H9 (cell line): Measurements from ENCODE around the gene RBM5. TPM values are rescaled to one million over a fixed set of nuclear protein-coding genes. Genes with fewer than 3 reads are reported as not detected.

Experiments
- DNase-seq: peaks from one replicate; pipeline ENCODE4 v3.0.0-alpha.2; 2017
- H2AFZ ChIP-seq: one replicate; pipeline ENCODE4 v1.6.1; 2013; ENCODE audit warnings: mild to moderate bottlenecking, low read length, control low read depth, moderate library complexity
- H2AK5ac ChIP-seq: 2 replicates; pipeline ENCODE4 v1.6.1; 2013; ENCODE audit warnings: low read length, control low read depth, mixed read lengths; ENCODE audit not compliant: insufficient read length
- H2BK120ac ChIP-seq: one replicate; pipeline ENCODE4 v1.6.1; 2013; ENCODE audit warnings: low read depth, mild to moderate bottlenecking, low read length, control low read depth, inconsistent platforms; ENCODE audit not compliant: poor library complexity, severe bottlenecking
- H2BK12ac ChIP-seq: 2 replicates; pipeline ENCODE4 v1.6.1; 2013; ENCODE audit warnings: low read length, control low read depth, mixed read lengths, low read depth; ENCODE audit not compliant: insufficient read length
- H2BK15ac ChIP-seq: 2 replicates; pipeline ENCODE4 v1.6.1; 2013; ENCODE audit warnings: low read depth, low read length, control low read depth
- H2BK20ac ChIP-seq: one replicate; pipeline ENCODE4 v1.6.1; 2013; ENCODE audit warnings: low read depth, mild to moderate bottlenecking, low read length, control low read depth, inconsistent platforms; ENCODE audit not compliant: poor library complexity, severe bottlenecking
- H2BK5ac ChIP-seq: 2 replicates; pipeline ENCODE4 v1.6.1; 2013; ENCODE audit warnings: low read length, control low read depth, mixed read lengths; ENCODE audit not compliant: insufficient read length
- H3K14ac ChIP-seq: 2 replicates; pipeline ENCODE4 v1.6.1; 2013; ENCODE audit warnings: low read length, control low read depth; ENCODE audit not compliant: insufficient read depth
- H3K18ac ChIP-seq: 2 replicates; pipeline ENCODE4 v1.6.1; 2013; ENCODE audit warnings: low read depth, mild to moderate bottlenecking, mixed read lengths, low read length, control low read depth; ENCODE audit not compliant: insufficient read length
- H3K23ac ChIP-seq: 2 replicates; pipeline ENCODE4 v1.6.1; 2013; ENCODE audit warnings: low read length, control low read depth, mixed read lengths, low read depth; ENCODE audit not compliant: insufficient read length
- H3K23me2 ChIP-seq: 2 replicates; pipeline ENCODE4 v1.6.1; 2013; ENCODE audit warnings: low read depth, mild to moderate bottlenecking, mixed read lengths, low read length, control low read depth; ENCODE audit not compliant: insufficient read length, poor library complexity, severe bottlenecking
- H3K27ac ChIP-seq: 2 replicates; pipeline ENCODE4 v1.5.1; 2013; ENCODE audit warnings: low read length, control low read depth, mixed read lengths, low read depth; ENCODE audit not compliant: insufficient read length
- H3K27me3 ChIP-seq: 2 replicates; pipeline ENCODE4 v1.6.1; 2013; ENCODE audit warnings: low read length, control low read depth, inconsistent platforms; ENCODE audit not compliant: insufficient read depth
- H3K4ac ChIP-seq: 2 replicates; pipeline ENCODE4 v1.6.1; 2013; ENCODE audit warnings: low read depth, mild to moderate bottlenecking, control low read depth, inconsistent platforms, low read length, moderate library complexity
- H3K4me1 ChIP-seq: 2 replicates; pipeline ENCODE4 v1.6.1; 2013; ENCODE audit warnings: low read length, control low read depth, inconsistent platforms; ENCODE audit not compliant: insufficient read depth
- H3K4me2 ChIP-seq: 2 replicates; pipeline ENCODE4 v1.6.1; 2013; ENCODE audit warnings: low read length, control low read depth, mixed read lengths; ENCODE audit not compliant: insufficient read length, insufficient read depth
- H3K56ac ChIP-seq: 2 replicates; pipeline ENCODE4 v1.6.1; 2013; ENCODE audit warnings: low read depth, mild to moderate bottlenecking, mixed read lengths, low read length, control low read depth; ENCODE audit not compliant: insufficient read length
- H3K79me1 ChIP-seq: 2 replicates; pipeline ENCODE4 v1.6.1; 2013; ENCODE audit warnings: low read depth, mild to moderate bottlenecking, moderate library complexity, low read length, control low read depth, inconsistent platforms; ENCODE audit not compliant: insufficient read depth, poor library complexity, severe bottlenecking
- H3K79me2 ChIP-seq: 2 replicates; pipeline ENCODE4 v1.6.1; 2013; ENCODE audit warnings: low read length, control low read depth, inconsistent platforms; ENCODE audit not compliant: insufficient read depth
- H3K9ac ChIP-seq: 2 replicates; pipeline ENCODE4 v1.6.1; 2013; ENCODE audit warnings: low read length, control low read depth, mixed read lengths; ENCODE audit not compliant: insufficient read length; ENCODE audit errors: extremely low read depth
- H3K9me3 ChIP-seq: one replicate; pipeline ENCODE4 v1.6.1; 2013; ENCODE audit warnings: low read depth, low read length, inconsistent platforms; ENCODE audit not compliant: control insufficient read depth
- H3T11ph ChIP-seq: one replicate; pipeline ENCODE4 v1.6.1; 2013; ENCODE audit warnings: mild to moderate bottlenecking, low read length, control low read depth, inconsistent platforms
- H4K20me1 ChIP-seq: one replicate; pipeline ENCODE4 v1.6.1; 2013; ENCODE audit not compliant: control insufficient read depth, insufficient read length, insufficient read depth
- H4K5ac ChIP-seq: 2 replicates; pipeline ENCODE4 v1.6.1; 2013; ENCODE audit warnings: low read depth, mild to moderate bottlenecking, mixed read lengths, low read length, control low read depth; ENCODE audit not compliant: insufficient read length
- H4K8ac ChIP-seq: replicated peaks from 2 replicates; pipeline ENCODE4 v1.6.1; 2013; ENCODE audit warnings: low read length, control low read depth, mixed read lengths, low read depth; ENCODE audit not compliant: insufficient read length
- H4K91ac ChIP-seq: 2 replicates; pipeline ENCODE4 v1.6.1; 2013; ENCODE audit warnings: low read depth, mild to moderate bottlenecking, moderate library complexity, mixed read lengths, low read length, control low read depth; ENCODE audit not compliant: insufficient read length
- H3K27ac Mint-ChIP-seq, 3 experiments: 2 replicates in 2 of 3; 3 replicates in 1 of 3; pipeline ENCODE4 v1.8.0; 2020 to 2021; ENCODE audit warnings: mixed read lengths in 3 of 3, mild to moderate bottlenecking in 1 of 3, moderate library complexity in 1 of 3
- H3K27me3 Mint-ChIP-seq: 2 replicates; pipeline ENCODE4 v1.8.0; 2021; ENCODE audit warnings: low read depth, mild to moderate bottlenecking, moderate library complexity, mixed read lengths
- H3K36me3 Mint-ChIP-seq, 3 experiments: 2 replicates in 2 of 3; 3 replicates in 1 of 3; pipeline ENCODE4 v1.8.0; 2020 to 2021; ENCODE audit warnings: low read depth in 3 of 3, mixed read lengths in 3 of 3; ENCODE audit not compliant: insufficient read depth in 1 of 3
- H3K4me1 Mint-ChIP-seq, 2 experiments: 2 replicates each; pipeline ENCODE4 v1.8.0; 2020; ENCODE audit warnings: mixed read lengths in 2 of 2
- H3K4me3 Mint-ChIP-seq, 2 experiments: 2 replicates in 1 of 2; 3 replicates in 1 of 2; pipeline ENCODE4 v1.8.0; 2020 to 2021; ENCODE audit warnings: mild to moderate bottlenecking in 2 of 2, mixed read lengths in 2 of 2, moderate library complexity in 1 of 2
- H3K9me3 Mint-ChIP-seq, 2 experiments: 2 replicates in 1 of 2; 3 replicates in 1 of 2; pipeline ENCODE4 v1.8.0; 2020; ENCODE audit warnings: mild to moderate bottlenecking in 2 of 2, mixed read lengths in 2 of 2, moderate library complexity in 1 of 2
- CTCF ChIP-seq: fragments of 200-600 bp; sonication (generic); conservative IDR thresholded peaks from 3 replicates; pipeline ENCODE4 v1.8.0; 2021; ENCODE audit warnings: antibody characterized with exemption, mild to moderate bottlenecking
- WGBS: extraction: QIAGEN DNeasy Blood & Tissue Kit; methylation state at CpG from one replicate; pipeline ENCODE4 v1.1.7; 2013; ENCODE audit warnings: missing lambda C conversion rate, low lambda C conversion rate, mixed read lengths; ENCODE audit not compliant: insufficient read length; ENCODE audit errors: extremely low coverage; 5-methylcytosine and 5-hydroxymethylcytosine counted together
- total RNA-seq: library from RNA; stranded (reverse); gene quantifications from 2 replicates; pipeline ENCODE4 v1.2.1, GENCODE V29; 2021

Gene RBM5
- total RNA-seq, 1 experiment from 2014 or later: 123 TPM

- peaks cover 37 to 48% (median 43%) of the 10 kb centered on the region in 3 experiments for H3K36me3 Mint-ChIP-seq
- Histone ChIP-seq H3K56ac (no peak overlapping the region), H3K9ac (no peak overlapping the region), H4K91ac (no peak overlapping the region), H3K23me2 (no peaks in the 10 kb centered on the region), H2AFZ (no peak overlapping the region), H2BK120ac (no peak overlapping the region), H2BK15ac (no peak overlapping the region), H3K9me3 (no peaks in the 10 kb centered on the region), H3K79me1 (no peaks in the 10 kb centered on the region), H3K4me2 (no peak overlapping the region), H3T11ph (no peak overlapping the region), H2AK5ac (no peak overlapping the region), H4K8ac (no peak overlapping the region), H3K18ac (no peak overlapping the region), H3K79me2 (no peaks in the 10 kb centered on the region), H4K20me1 (no peaks in the 10 kb centered on the region), H3K14ac (no peak overlapping the region), H2BK12ac (no peak overlapping the region), H2BK20ac (no peak overlapping the region), H3K4me1 (no peaks in the 10 kb centered on the region; the same call in 1 of the 2 replicates), H3K23ac (no peak overlapping the region), H3K4ac (no peak overlapping the region), H3K27me3 (no peaks in the 10 kb centered on the region), H4K5ac (no peak overlapping the region), H3K27ac (no peak overlapping the region), H2BK5ac (no peak overlapping the region)
- H3K4me1 Mint-ChIP-seq: peaks cover 23 to 32% of the 10 kb centered on the region in 2 experiments
- WGBS: no CpG with 5 or more reads among the region's 10 CpGs
- H3K9me3 Mint-ChIP-seq: no peaks in the 10 kb centered on the region
- no peak overlapping the region for H3K4me3 Mint-ChIP-seq
- DNase-seq: no peak
- H3K27ac Mint-ChIP-seq: peak overlapping the region in 1 of 3 experiments; percentile 82; a peak in 1 of 7 replicates
- TF ChIP-seq CTCF: no peak
- H3K27me3 Mint-ChIP-seq: peaks cover 4% of the 10 kb centered on the region; the same call in 1 of the 2 replicates
Measured at GRCh38 chr3:50120364-50121071, 31.8 kb downstream of the RBM5 start.
